Keratinocyte (primary cell): ENCODE data around the gene LILRB4. TPM values are rescaled to one million over a fixed set of nuclear protein-coding genes. Genes with fewer than 3 reads are reported as not detected.
"Not testable (repeated sequence)": the region's sequence is repeated elsewhere in the genome, so short reads cannot be mapped to it uniquely, and the experiment has no call there.

Experiments used
- DNase-seq: peaks from one replicate; pipeline ENCODE4 v3.0.0-alpha.2; 2011; ENCODE audit warnings: low read depth, missing footprints, low spot score
- FAIRE-seq: peaks from 2 replicates; lab custom pipeline; 2011; peaks lifted over from hg19 to GRCh38; lab: Jason Lieb, UNC
- H2AFZ ChIP-seq: 2 replicates; pipeline ENCODE4 v1.6.0; 2012; ENCODE audit warnings: low read length, control low read depth, inconsistent platforms; ENCODE audit not compliant: control insufficient read depth
- H3K27ac ChIP-seq: 2 replicates; pipeline ENCODE4 v1.5.1; 2011; ENCODE audit warnings: low read length; ENCODE audit not compliant: control insufficient read depth, insufficient read depth
- H3K27me3 ChIP-seq: 3 replicates; pipeline ENCODE4 v1.6.0; 2011; ENCODE audit warnings: low read length; ENCODE audit not compliant: control insufficient read depth, insufficient read depth; ENCODE audit errors: extremely low read depth
- H3K36me3 ChIP-seq, 2 experiments: 2 replicates in 1 of 2; 3 replicates in 1 of 2; pipeline ENCODE4 v1.5.1; 2011; ENCODE audit warnings: low read length in 2 of 2, mild to moderate bottlenecking in 1 of 2; ENCODE audit not compliant: control insufficient read depth in 2 of 2, insufficient read depth in 2 of 2; ENCODE audit errors: extremely low read depth in 1 of 2
- H3K4me1 ChIP-seq: 3 replicates; pipeline ENCODE4 v1.5.1; 2011; ENCODE audit warnings: low read length; ENCODE audit not compliant: control insufficient read depth, insufficient read depth; ENCODE audit errors: extremely low read depth
- H3K4me2 ChIP-seq: 3 replicates; pipeline ENCODE4 v1.6.0; 2011; ENCODE audit warnings: low read depth, low read length; ENCODE audit not compliant: control insufficient read depth, insufficient read depth; ENCODE audit errors: extremely low read depth
- H3K4me3 ChIP-seq, 3 experiments: fragments of 200-600 bp in 1 of 3; sonication (generic) in 1 of 3; 2 replicates in 2 of 3; 3 replicates in 1 of 3; pipeline ENCODE4 v1.5.1; 2011 to 2016; ENCODE audit warnings: low read length in 3 of 3, mild to moderate bottlenecking in 3 of 3, control low read depth in 2 of 3, inconsistent platforms in 1 of 3, low read depth in 1 of 3, mixed read lengths in 1 of 3, mixed run types in 1 of 3, moderate library complexity in 1 of 3; ENCODE audit not compliant: control insufficient read depth in 2 of 3, insufficient read depth in 2 of 3; ENCODE audit errors: extremely low read depth in 1 of 3
- H3K79me2 ChIP-seq: 2 replicates; pipeline ENCODE4 v1.6.0; 2012; ENCODE audit warnings: low read length; ENCODE audit not compliant: control insufficient read depth, insufficient read depth
- H3K9ac ChIP-seq: 3 replicates; pipeline ENCODE4 v1.6.0; 2011; ENCODE audit warnings: low read length; ENCODE audit not compliant: control insufficient read depth, insufficient read depth; ENCODE audit errors: extremely low read depth
- H3K9me1 ChIP-seq: 3 replicates; pipeline ENCODE4 v1.6.0; 2011; ENCODE audit warnings: low read length; ENCODE audit not compliant: control insufficient read depth, insufficient read depth; ENCODE audit errors: extremely low read depth
- H3K9me3 ChIP-seq: 2 replicates; pipeline ENCODE4 v1.5.1; 2012; ENCODE audit warnings: low read depth, low read length; ENCODE audit not compliant: control insufficient read depth
- H4K20me1 ChIP-seq: 3 replicates; pipeline ENCODE4 v1.6.0; 2011; ENCODE audit warnings: low read length; ENCODE audit not compliant: control insufficient read depth, insufficient read depth; ENCODE audit errors: extremely low read depth
- EZH2 ChIP-seq: IDR thresholded peaks from one replicate; pipeline ENCODE4 v1.6.1; 2012; ENCODE audit warnings: inconsistent platforms, mild to moderate bottlenecking, low read length, moderate library complexity
- dilution Hi-C: fragments of 300-500 bp; cut with MboI; formaldehyde crosslinking; loops from one replicate; pipeline ENCODE4 v1.7.0; 2020; ENCODE audit warnings: low sequenced_read_pairs; ENCODE audit not compliant: extremely low pct_ligation_motif_present
- polyA plus RNA-seq, 5 experiments: library from polyadenylated mRNA; depleted of rRNA in 3 of 5; stranded (reverse) in 3 of 5; stranded (forward) in 1 of 5; unstranded in 1 of 5; fragments of >200 nt; gene quantifications; 1 replicate in 1 of 5; 2 replicates in 3 of 5; 3 replicates in 1 of 5; pipeline versions ENCODE4 v1.2.1 to v1.2.3, GENCODE V29; 2011 to 2012; ENCODE audit warnings: missing spikeins in 2 of 5, low read depth in 1 of 5, low replicate concordance in 1 of 5
- TF ChIP-seq, protein P1 (sequence below), 3 experiments: IDR thresholded peaks in 1 of 3; conservative IDR thresholded peaks in 1 of 3; optimal IDR thresholded peaks in 1 of 3; 2 replicates in 2 of 3; 3 replicates in 1 of 3; pipeline versions ENCODE3 to v1.5.1; 2011; ENCODE audit warnings: low read length in 3 of 3, mild to moderate bottlenecking in 3 of 3, moderate library complexity in 2 of 3, control low read depth in 1 of 3, inconsistent platforms in 1 of 3; ENCODE audit not compliant: insufficient read depth in 2 of 3; ENCODE audit errors: extremely low read depth in 1 of 3

Gene LILRB4
- polyA plus RNA-seq, 1 donor (not counting 4 experiments of a cell fraction or from before 2014, with no cell fraction given): not detected

DNA sequence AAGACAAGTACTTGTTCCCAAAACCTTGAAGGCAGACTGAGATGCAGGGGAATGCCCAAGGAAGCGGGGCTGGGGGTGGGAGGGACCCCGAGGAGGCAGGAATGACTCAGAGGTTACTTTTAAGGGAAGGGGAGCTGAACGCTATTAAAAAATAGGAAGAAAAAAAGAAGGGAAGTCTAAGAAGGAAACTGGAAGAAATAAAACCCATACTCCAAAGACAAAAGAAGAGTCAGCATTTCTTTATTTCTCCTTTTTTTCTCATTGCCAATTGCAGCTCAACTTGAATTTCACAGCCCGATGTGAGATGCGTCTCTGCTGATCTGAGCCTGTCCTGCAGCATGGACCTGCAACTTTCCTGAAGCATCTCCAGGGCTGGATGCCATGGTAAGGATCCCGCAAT is 19.2 kb upstream of the LILRB4 start:
- H3K9me3 ChIP-seq, H3K4me2 ChIP-seq, FAIRE-seq, H3K27me3 ChIP-seq, H3K4me3 ChIP-seq, H3K27ac ChIP-seq, H3K36me3 ChIP-seq, DNase-seq, H3K4me1 ChIP-seq, dilution Hi-C loops, H3K9ac ChIP-seq, H4K20me1 ChIP-seq, H3K9me1 ChIP-seq, H2AFZ ChIP-seq, H3K79me2 ChIP-seq: not testable (repeated sequence)

DNA sequence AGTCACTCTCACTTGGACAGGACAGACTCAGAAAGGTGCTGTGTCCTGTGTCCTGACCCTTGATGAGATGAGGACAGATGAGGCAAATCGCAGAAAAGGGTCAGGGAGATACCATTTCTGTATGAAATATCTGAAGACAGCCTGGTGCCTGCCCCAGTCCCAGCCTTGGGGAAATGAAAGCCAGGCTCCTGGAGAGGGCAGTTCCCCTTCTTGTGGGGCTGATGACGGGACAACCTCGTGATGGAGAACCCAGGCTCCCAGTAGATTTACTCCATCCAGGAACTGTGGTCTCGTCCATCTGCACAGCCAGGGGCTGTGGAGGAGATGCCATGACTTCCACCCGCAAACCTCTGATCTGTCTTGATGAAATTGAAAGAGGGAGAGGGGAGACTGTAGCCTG is 18.7 kb upstream of the LILRB4 start:
- dilution Hi-C loops: no loop called here
- DNase-seq (no peak), FAIRE-seq (no peak)
- no peak overlapping the region for H3K4me3 ChIP-seq
- no peak overlapping the region for H2AFZ ChIP-seq
- no peaks in the 10 kb centered on the region for H3K9me1 ChIP-seq
- no peaks in the 10 kb centered on the region for H3K4me1 ChIP-seq
- H3K79me2 ChIP-seq: no peaks in the 10 kb centered on the region
- H4K20me1 ChIP-seq: no peaks in the 10 kb centered on the region
- no peak overlapping the region for H3K27ac ChIP-seq
- no peaks in the 10 kb centered on the region for H3K27me3 ChIP-seq
- TF ChIP-seq, protein P1, sequence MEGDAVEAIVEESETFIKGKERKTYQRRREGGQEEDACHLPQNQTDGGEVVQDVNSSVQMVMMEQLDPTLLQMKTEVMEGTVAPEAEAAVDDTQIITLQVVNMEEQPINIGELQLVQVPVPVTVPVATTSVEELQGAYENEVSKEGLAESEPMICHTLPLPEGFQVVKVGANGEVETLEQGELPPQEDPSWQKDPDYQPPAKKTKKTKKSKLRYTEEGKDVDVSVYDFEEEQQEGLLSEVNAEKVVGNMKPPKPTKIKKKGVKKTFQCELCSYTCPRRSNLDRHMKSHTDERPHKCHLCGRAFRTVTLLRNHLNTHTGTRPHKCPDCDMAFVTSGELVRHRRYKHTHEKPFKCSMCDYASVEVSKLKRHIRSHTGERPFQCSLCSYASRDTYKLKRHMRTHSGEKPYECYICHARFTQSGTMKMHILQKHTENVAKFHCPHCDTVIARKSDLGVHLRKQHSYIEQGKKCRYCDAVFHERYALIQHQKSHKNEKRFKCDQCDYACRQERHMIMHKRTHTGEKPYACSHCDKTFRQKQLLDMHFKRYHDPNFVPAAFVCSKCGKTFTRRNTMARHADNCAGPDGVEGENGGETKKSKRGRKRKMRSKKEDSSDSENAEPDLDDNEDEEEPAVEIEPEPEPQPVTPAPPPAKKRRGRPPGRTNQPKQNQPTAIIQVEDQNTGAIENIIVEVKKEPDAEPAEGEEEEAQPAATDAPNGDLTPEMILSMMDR (optimal IDR thresholded peaks at IDR 0.05 in 1 of 3, IDR thresholded peaks at IDR 0.05 in 1 of 3, conservative IDR thresholded peaks at IDR 0.05 in 1 of 3; ENCODE audit: extremely low read depth in 1 of 3, insufficient read depth in 2 of 3, low read length in 3 of 3): no peak
- TF ChIP-seq EZH2: no peak
- no peak overlapping the region for H3K4me2 ChIP-seq
- H3K9me3 ChIP-seq: no peaks in the 10 kb centered on the region
- H3K36me3 ChIP-seq: no peaks in the 10 kb centered on the region
- no peak overlapping the region for H3K9ac ChIP-seq

DNA sequence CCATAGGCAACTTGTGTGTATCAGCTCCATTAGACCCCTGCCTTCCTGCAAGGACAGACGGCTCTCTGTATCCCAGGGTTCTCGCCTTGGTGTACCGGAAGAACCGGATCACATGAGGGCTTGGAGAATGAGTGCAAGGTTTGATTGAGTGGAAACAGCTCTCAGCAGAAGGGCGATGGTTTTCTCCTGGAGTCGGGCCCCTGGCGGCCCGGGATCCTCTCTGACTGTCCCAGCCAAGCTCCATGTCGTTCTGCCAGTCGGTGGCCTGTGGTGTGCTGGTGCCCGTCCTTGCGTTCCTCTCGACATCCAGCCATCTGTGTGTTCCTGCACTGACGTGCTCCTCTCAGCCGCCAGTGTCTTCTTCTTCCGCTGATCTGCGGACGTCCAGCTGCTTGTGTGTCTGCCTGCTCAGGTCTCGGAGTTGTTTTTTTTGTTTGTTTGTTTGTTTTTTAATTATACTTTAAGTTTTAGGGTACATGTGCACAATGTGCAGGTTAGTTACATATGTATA is 16.4 kb upstream of the LILRB4 start:
- no peaks in the 10 kb centered on the region for H3K9me3 ChIP-seq
- TF ChIP-seq EZH2: no peak
- TF ChIP-seq, protein P1 (optimal IDR thresholded peaks at IDR 0.05 in 1 of 3, IDR thresholded peaks at IDR 0.05 in 1 of 3, conservative IDR thresholded peaks at IDR 0.05 in 1 of 3; ENCODE audit: extremely low read depth in 1 of 3, insufficient read depth in 2 of 3, low read length in 3 of 3): no peak
- H4K20me1 ChIP-seq: no peaks in the 10 kb centered on the region
- no peaks in the 10 kb centered on the region for H3K79me2 ChIP-seq
- no peaks in the 10 kb centered on the region for H3K9me1 ChIP-seq
- no peaks in the 10 kb centered on the region for H3K36me3 ChIP-seq
- H3K4me1 ChIP-seq: no peaks in the 10 kb centered on the region
- dilution Hi-C loops: no loop called here
- no peak overlapping the region for H3K27ac ChIP-seq
- H2AFZ ChIP-seq: no peak overlapping the region
- no peak for FAIRE-seq
- H3K4me3 ChIP-seq: no peak overlapping the region
- H3K9ac ChIP-seq: no peak overlapping the region
- no peak for DNase-seq
- H3K27me3 ChIP-seq: no peaks in the 10 kb centered on the region
- H3K4me2 ChIP-seq: no peak overlapping the region
